Suprapubic skin (tissue), 4 donors: ENCODE data around the gene THNSL1.

Source experiments
- CTCF ChIP-seq, 2 donors: fragments of 200-600 bp in 1 of 2; fragments of 450-650 bp in 1 of 2; sonication (generic) in 1 of 2; IDR thresholded peaks; one replicate each; pipeline ENCODE4 v1.5.1; 2016 to 2019; ENCODE audit warnings: antibody characterized with exemption in 2 of 2, mild to moderate bottlenecking in 1 of 2, moderate library complexity in 1 of 2
- POLR2A ChIP-seq, 2 donors: fragments of 450-650 bp; IDR thresholded peaks; one replicate each; pipeline ENCODE4 v1.6.1; 2017; ENCODE audit warnings: antibody characterized with exemption in 2 of 2, mild to moderate bottlenecking in 2 of 2, moderate library complexity in 2 of 2
- POLR2AphosphoS5 ChIP-seq, 3 donors: sonication (generic); formaldehyde crosslinking; IDR thresholded peaks; one replicate each; pipeline ENCODE4 v1.6.1; 2017; ENCODE audit warnings: antibody characterized with exemption in 3 of 3

GRCh38 chr10:24971374-24971773 lies 45.0 kb upstream of the THNSL1 start:
- TF ChIP-seq POLR2AphosphoS5 (IDR thresholded peaks at IDR 0.05): no peak
- TF ChIP-seq CTCF (IDR thresholded peaks at IDR 0.05): no peak
- TF ChIP-seq POLR2A (IDR thresholded peaks at IDR 0.05): no peak
